HEK293 (cell line): Measurements from ENCODE around the gene TEKTIP1.

Experiments
- CTCF ChIA-PET: fragments of 350-600 bp; formaldehyde crosslinking; extraction: SDS; loops from one replicate; lab custom pipeline; 2021; ENCODE audit warnings: antibody characterized with exemption; lab: Yijun Ruan, JAX
- POLR2A ChIA-PET: fragments of 300-600 bp; formaldehyde crosslinking; extraction: SDS; loops from one replicate; lab custom pipeline; 2020; ENCODE audit warnings: antibody characterized with exemption, inconsistent platforms; lab: Yijun Ruan, JAX
- H3K27ac ChIP-seq: fragments of 200-500 bp; sonication (Bioruptor generic); 2 replicates; pipeline ENCODE4 v1.5.1; 2014; ENCODE audit warnings: low read depth, low read length, control low read depth, inconsistent platforms; ENCODE audit errors: extremely low read depth
- H3K36me3 ChIP-seq, 2 experiments: fragments of 200-500 bp in 1 of 2; sonication (Bioruptor generic) in 1 of 2; 1 replicate in 1 of 2; 2 replicates in 1 of 2; pipeline ENCODE4 v1.5.1; 2014 to 2017; ENCODE audit warnings: inconsistent platforms in 2 of 2, low read length in 2 of 2; ENCODE audit not compliant: control insufficient read depth in 2 of 2, insufficient read depth in 1 of 2
- H3K4me1 ChIP-seq: fragments of 200-500 bp; sonication (Bioruptor generic); 2 replicates; pipeline ENCODE4 v1.5.1; 2014; ENCODE audit warnings: mild to moderate bottlenecking, low read length, inconsistent platforms; ENCODE audit not compliant: control insufficient read depth, insufficient read depth
- H3K4me3 ChIP-seq: 2 replicates; pipeline ENCODE4 v1.5.1; 2011; ENCODE audit warnings: low read depth, mild to moderate bottlenecking, control low read depth, low read length, moderate library complexity
- H3K9me3 ChIP-seq: fragments of 200-500 bp; sonication (Bioruptor generic); 2 replicates; pipeline ENCODE4 v1.5.1; 2014; ENCODE audit warnings: low read depth, low read length, inconsistent platforms; ENCODE audit not compliant: control insufficient read depth, insufficient read depth
- GLI4 ChIP-seq: fragments of 450-650 bp; formaldehyde crosslinking; IDR thresholded peaks from 2 replicates; pipeline ENCODE4 v1.5.1; 2016; ENCODE audit warnings: missing biosample characterization, missing genetic modification characterization
- GLIS1 ChIP-seq: fragments of 450-650 bp; formaldehyde crosslinking; IDR thresholded peaks from 2 replicates; pipeline ENCODE4 v1.5.1; 2016; ENCODE audit warnings: missing biosample characterization, missing genetic modification characterization
- HIC1 ChIP-seq: fragments of 450-650 bp; formaldehyde crosslinking; IDR thresholded peaks from 2 replicates; pipeline ENCODE4 v1.5.1; 2016; ENCODE audit warnings: missing biosample characterization, missing genetic modification characterization
- KLF1 ChIP-seq: fragments of 450-650 bp; formaldehyde crosslinking; IDR thresholded peaks from 2 replicates; pipeline ENCODE4 v1.5.1; 2016; ENCODE audit warnings: missing biosample characterization, missing genetic modification characterization
- KLF10 ChIP-seq: fragments of 450-650 bp; IDR thresholded peaks from 2 replicates; pipeline ENCODE4 v1.5.1; 2018; ENCODE audit warnings: missing biosample characterization, mild to moderate bottlenecking, missing genetic modification characterization
- KLF16 ChIP-seq: fragments of 450-650 bp; formaldehyde crosslinking; IDR thresholded peaks from 2 replicates; pipeline ENCODE4 v1.5.1; 2017; ENCODE audit warnings: missing biosample characterization, missing genetic modification characterization
- KLF8 ChIP-seq: fragments of 450-650 bp; formaldehyde crosslinking; IDR thresholded peaks from 2 replicates; pipeline ENCODE4 v1.5.1; 2016; ENCODE audit warnings: missing biosample characterization, missing genetic modification characterization
- KLF9 ChIP-seq: fragments of 450-650 bp; formaldehyde crosslinking; IDR thresholded peaks from 2 replicates; pipeline ENCODE4 v1.5.1; 2016; ENCODE audit warnings: missing biosample characterization, missing genetic modification characterization, low read depth
- OVOL3 ChIP-seq: fragments of 450-650 bp; formaldehyde crosslinking; IDR thresholded peaks from 2 replicates; pipeline ENCODE4 v1.5.1; 2016; ENCODE audit warnings: missing biosample characterization, missing genetic modification characterization
- SCRT2 ChIP-seq: fragments of 450-650 bp; formaldehyde crosslinking; IDR thresholded peaks from 2 replicates; pipeline ENCODE4 v1.5.1; 2016; ENCODE audit warnings: missing biosample characterization, missing genetic modification characterization
- SP2 ChIP-seq: fragments of 450-650 bp; formaldehyde crosslinking; IDR thresholded peaks from 2 replicates; pipeline ENCODE4 v1.5.1; 2016; ENCODE audit warnings: missing biosample characterization, missing genetic modification characterization
- SP7 ChIP-seq: fragments of 450-650 bp; formaldehyde crosslinking; IDR thresholded peaks from 2 replicates; pipeline ENCODE4 v1.5.1; 2016; ENCODE audit warnings: missing biosample characterization, missing genetic modification characterization
- TCF7L2 ChIP-seq: IDR thresholded peaks from 2 replicates; pipeline ENCODE4 v1.6.1; 2011; ENCODE audit warnings: low read depth, mild to moderate bottlenecking, inconsistent platforms, low read length, moderate library complexity, borderline replicate concordance
- YY1 ChIP-seq: fragments of 450-650 bp; formaldehyde crosslinking; IDR thresholded peaks from 2 replicates; pipeline ENCODE4 v1.5.1; 2018; ENCODE audit warnings: missing biosample characterization, missing genetic modification characterization
- ZBTB8A ChIP-seq: fragments of 450-650 bp; formaldehyde crosslinking; IDR thresholded peaks from 2 replicates; pipeline ENCODE4 v1.5.1; 2016; ENCODE audit warnings: missing biosample characterization, missing genetic modification characterization
- ZFP41 ChIP-seq: fragments of 450-650 bp; formaldehyde crosslinking; IDR thresholded peaks from 2 replicates; pipeline ENCODE4 v1.5.1; 2016; ENCODE audit warnings: missing biosample characterization, missing genetic modification characterization, borderline replicate concordance
- ZFP69B ChIP-seq: fragments of 450-650 bp; formaldehyde crosslinking; IDR thresholded peaks from 2 replicates; pipeline ENCODE4 v1.5.1; 2016; ENCODE audit warnings: missing biosample characterization, missing genetic modification characterization
- ZNF112 ChIP-seq: fragments of 450-650 bp; formaldehyde crosslinking; IDR thresholded peaks from 2 replicates; pipeline ENCODE4 v1.5.0; 2017; ENCODE audit warnings: missing biosample characterization, missing genetic modification characterization
- ZNF174 ChIP-seq: fragments of 450-650 bp; formaldehyde crosslinking; IDR thresholded peaks from 2 replicates; pipeline ENCODE4 v1.5.0; 2017; ENCODE audit warnings: missing biosample characterization, mild to moderate bottlenecking, missing genetic modification characterization
- ZNF184 ChIP-seq: fragments of 450-650 bp; IDR thresholded peaks from 2 replicates; pipeline ENCODE4 v1.5.1; 2018; ENCODE audit warnings: missing biosample characterization, mild to moderate bottlenecking, missing genetic modification characterization
- ZNF274 ChIP-seq, 2 experiments: fragments of 200-500 bp in 1 of 2; fragments of 450-650 bp in 1 of 2; sonication (Bioruptor generic) in 1 of 2; formaldehyde crosslinking in 1 of 2; IDR thresholded peaks; 2 replicates each; pipeline versions ENCODE4 v1.5.1 to v1.6.1; 2014 to 2016; ENCODE audit warnings: borderline replicate concordance in 1 of 2, inconsistent platforms in 1 of 2, low read length in 1 of 2, missing biosample characterization in 1 of 2, missing genetic modification characterization in 1 of 2
- ZNF335 ChIP-seq: fragments of 450-650 bp; formaldehyde crosslinking; conservative IDR thresholded peaks from 2 replicates; pipeline ENCODE4 v1.5.1; 2016; ENCODE audit warnings: missing biosample characterization, missing genetic modification characterization
- ZNF501 ChIP-seq: fragments of 450-650 bp; formaldehyde crosslinking; IDR thresholded peaks from 2 replicates; pipeline ENCODE4 v1.5.1; 2016; ENCODE audit warnings: missing biosample characterization, missing genetic modification characterization
- ZNF692 ChIP-seq: fragments of 450-650 bp; formaldehyde crosslinking; IDR thresholded peaks from 2 replicates; pipeline ENCODE4 v1.5.1; 2016; ENCODE audit warnings: missing biosample characterization, missing genetic modification characterization
- TF ChIP-seq, protein P1 (sequence below): fragments of 450-650 bp; formaldehyde crosslinking; IDR thresholded peaks from 2 replicates; pipeline ENCODE4 v1.5.1; 2016; ENCODE audit warnings: missing biosample characterization, missing genetic modification characterization
- TF ChIP-seq, protein P2 (sequence below): fragments of 450-650 bp; formaldehyde crosslinking; IDR thresholded peaks from 2 replicates; pipeline ENCODE4 v1.5.1; 2017; ENCODE audit warnings: missing biosample characterization, mild to moderate bottlenecking, missing genetic modification characterization, moderate library complexity
- TF ChIP-seq, protein P3 (sequence below): fragments of 450-650 bp; formaldehyde crosslinking; IDR thresholded peaks from 2 replicates; pipeline ENCODE4 v1.5.1; 2016; ENCODE audit warnings: missing biosample characterization, missing genetic modification characterization

Gene TEKTIP1

GRCh38 chr19:3573858-3574637 is 35.1 kb downstream of the TEKTIP1 start:
- CTCF ChIA-PET = interaction anchor here (0.6 to 2.4 kb wide), 7 partner anchors 12 to 505 kb away, joined by 3 to 6 read pairs (median 3); partner anchors contain the start of gene GIPC3
- POLR2A ChIA-PET = interaction anchor here (0.6 to 1.4 kb wide), 7 partner anchors 11 to 74 kb away, joined by 3 to 13 read pairs (median 4); partner anchors contain the start of genes DOHH, GIPC3 and MFSD12
- Histone ChIP-seq H3K4me1 (no peaks in the 10 kb centered on the region), H3K27ac (0 out of 2 replicates have a peak overlapping the region, but pooled peaks have one; percentile 77), H3K36me3 (peaks cover 9 to 19% of the 10 kb centered on the region in 2 experiments; a peak in 2 of 3 replicates), H3K9me3 (no peaks in the 10 kb centered on the region), H3K4me3 (peak overlapping the region; percentile 84)
- peak; percentile 87 for TF ChIP-seq ZFP69B (tag by site-specific recombination)
- 0 out of 2 replicates have a peak, but pooled peaks have one; percentile 17 for TF ChIP-seq KLF10
- peak; percentile 88 for TF ChIP-seq KLF16 (tag by site-specific recombination)
- no peak for TF ChIP-seq SCRT2 (tag by site-specific recombination)
- TF ChIP-seq GLIS1 = no peak
- TF ChIP-seq KLF9 = peak; percentile 100
- no peak for TF ChIP-seq SP7
- TF ChIP-seq ZNF501 (tag by site-specific recombination) = no peak
- TF ChIP-seq KLF8 (tag by site-specific recombination) = peak; percentile 82
- TF ChIP-seq, protein P1, sequence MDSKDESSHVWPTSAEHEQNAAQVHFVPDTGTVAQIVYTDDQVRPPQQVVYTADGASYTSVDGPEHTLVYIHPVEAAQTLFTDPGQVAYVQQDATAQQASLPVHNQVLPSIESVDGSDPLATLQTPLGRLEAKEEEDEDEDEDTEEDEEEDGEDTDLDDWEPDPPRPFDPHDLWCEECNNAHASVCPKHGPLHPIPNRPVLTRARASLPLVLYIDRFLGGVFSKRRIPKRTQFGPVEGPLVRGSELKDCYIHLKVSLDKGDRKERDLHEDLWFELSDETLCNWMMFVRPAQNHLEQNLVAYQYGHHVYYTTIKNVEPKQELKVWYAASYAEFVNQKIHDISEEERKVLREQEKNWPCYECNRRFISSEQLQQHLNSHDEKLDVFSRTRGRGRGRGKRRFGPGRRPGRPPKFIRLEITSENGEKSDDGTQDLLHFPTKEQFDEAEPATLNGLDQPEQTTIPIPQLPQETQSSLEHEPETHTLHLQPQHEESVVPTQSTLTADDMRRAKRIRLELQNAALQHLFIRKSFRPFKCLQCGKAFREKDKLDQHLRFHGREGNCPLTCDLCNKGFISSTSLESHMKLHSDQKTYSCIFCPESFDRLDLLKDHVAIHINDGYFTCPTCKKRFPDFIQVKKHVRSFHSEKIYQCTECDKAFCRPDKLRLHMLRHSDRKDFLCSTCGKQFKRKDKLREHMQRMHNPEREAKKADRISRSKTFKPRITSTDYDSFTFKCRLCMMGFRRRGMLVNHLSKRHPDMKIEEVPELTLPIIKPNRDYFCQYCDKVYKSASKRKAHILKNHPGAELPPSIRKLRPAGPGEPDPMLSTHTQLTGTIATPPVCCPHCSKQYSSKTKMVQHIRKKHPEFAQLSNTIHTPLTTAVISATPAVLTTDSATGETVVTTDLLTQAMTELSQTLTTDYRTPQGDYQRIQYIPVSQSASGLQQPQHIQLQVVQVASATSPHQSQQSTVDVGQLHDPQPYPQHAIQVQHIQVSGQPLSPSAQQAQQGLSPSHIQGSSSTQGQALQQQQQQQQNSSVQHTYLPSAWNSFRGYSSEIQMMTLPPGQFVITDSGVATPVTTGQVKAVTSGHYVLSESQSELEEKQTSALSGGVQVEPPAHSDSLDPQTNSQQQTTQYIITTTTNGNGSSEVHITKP = 0 out of 2 replicates have a peak, but pooled peaks have one; percentile 40
- peak; percentile 91 for TF ChIP-seq ZNF692 (tag by site-specific recombination)
- TF ChIP-seq KLF1 (tag by site-specific recombination) = peak; percentile 81
- no peak for TF ChIP-seq ZFP41 (tag by site-specific recombination)
- TF ChIP-seq TCF7L2 = no peak
- TF ChIP-seq, protein P2, sequence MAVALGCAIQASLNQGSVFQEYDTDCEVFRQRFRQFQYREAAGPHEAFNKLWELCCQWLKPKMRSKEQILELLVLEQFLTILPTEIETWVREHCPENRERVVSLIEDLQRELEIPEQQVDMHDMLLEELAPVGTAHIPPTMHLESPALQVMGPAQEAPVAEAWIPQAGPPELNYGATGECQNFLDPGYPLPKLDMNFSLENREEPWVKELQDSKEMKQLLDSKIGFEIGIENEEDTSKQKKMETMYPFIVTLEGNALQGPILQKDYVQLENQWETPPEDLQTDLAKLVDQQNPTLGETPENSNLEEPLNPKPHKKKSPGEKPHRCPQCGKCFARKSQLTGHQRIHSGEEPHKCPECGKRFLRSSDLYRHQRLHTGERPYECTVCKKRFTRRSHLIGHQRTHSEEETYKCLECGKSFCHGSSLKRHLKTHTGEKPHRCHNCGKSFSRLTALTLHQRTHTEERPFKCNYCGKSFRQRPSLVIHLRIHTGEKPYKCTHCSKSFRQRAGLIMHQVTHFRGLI (tag by site-specific recombination) = no peak
- peak; percentile 33; the same call in 1 of the 2 replicates for TF ChIP-seq YY1 (tag by site-specific recombination)
- no peak for TF ChIP-seq GLI4 (tag by site-specific recombination)
- no peak for TF ChIP-seq ZNF112 (tag by site-specific recombination)
- peak; percentile 96 for TF ChIP-seq SP2 (tag by site-specific recombination)
- no peak for TF ChIP-seq ZNF174
- TF ChIP-seq HIC1 = peak; percentile 91
- TF ChIP-seq ZBTB8A = no peak
- TF ChIP-seq OVOL3 = no peak
- TF ChIP-seq ZNF184 (tag by site-specific recombination) = no peak
- TF ChIP-seq ZNF274 (IDR thresholded peaks at IDR 0.05; ENCODE audit: low read length) = no peak
- no peak for TF ChIP-seq ZNF274 (tag by site-specific recombination; IDR thresholded peaks at IDR 0.05; ENCODE audit: borderline replicate concordance)
- TF ChIP-seq, protein P3, sequence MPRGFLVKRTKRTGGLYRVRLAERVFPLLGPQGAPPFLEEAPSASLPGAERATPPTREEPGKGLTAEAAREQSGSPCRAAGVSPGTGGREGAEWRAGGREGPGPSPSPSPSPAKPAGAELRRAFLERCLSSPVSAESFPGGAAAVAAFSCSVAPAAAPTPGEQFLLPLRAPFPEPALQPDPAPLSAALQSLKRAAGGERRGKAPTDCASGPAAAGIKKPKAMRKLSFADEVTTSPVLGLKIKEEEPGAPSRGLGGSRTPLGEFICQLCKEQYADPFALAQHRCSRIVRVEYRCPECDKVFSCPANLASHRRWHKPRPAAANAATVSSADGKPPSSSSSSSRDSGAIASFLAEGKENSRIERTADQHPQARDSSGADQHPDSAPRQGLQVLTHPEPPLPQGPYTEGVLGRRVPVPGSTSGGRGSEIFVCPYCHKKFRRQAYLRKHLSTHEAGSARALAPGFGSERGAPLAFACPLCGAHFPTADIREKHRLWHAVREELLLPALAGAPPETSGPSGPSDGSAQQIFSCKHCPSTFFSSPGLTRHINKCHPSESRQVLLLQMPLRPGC (tag by site-specific recombination) = no peak
- 0 out of 2 replicates have a peak, but pooled peaks have one; percentile 1 for TF ChIP-seq ZNF335
